EH (cell line): ENCODE results near the gene STOML1.
A peak's percentile ranks its signal among the peaks of the same experiment; 100 is the strongest.

Source experiments
- DNase-seq: peaks from one replicate; pipeline ENCODE4 v3.0.0-alpha.2; 2015; ENCODE audit warnings: low read depth

Gene STOML1

DNA sequence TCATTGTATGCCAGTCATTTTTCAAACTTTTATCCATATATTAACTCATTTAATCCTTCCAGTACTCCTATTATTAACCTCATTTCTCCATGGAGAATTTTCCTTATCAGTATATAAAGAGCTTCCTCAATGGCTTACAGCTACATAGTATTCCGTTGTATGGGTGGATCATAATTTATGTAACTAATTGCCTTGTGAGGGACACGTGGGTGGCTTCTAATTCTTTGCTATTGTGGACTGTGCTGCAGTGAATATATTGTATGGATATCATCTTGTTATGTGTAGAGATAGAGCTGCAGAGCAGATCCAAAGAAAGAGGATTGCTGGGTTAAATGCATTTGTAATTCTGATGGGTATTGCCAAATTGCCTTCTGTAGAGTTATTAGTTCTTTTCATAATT lies 27.6 kb upstream of the STOML1 start:
- no peak for DNase-seq

DNA sequence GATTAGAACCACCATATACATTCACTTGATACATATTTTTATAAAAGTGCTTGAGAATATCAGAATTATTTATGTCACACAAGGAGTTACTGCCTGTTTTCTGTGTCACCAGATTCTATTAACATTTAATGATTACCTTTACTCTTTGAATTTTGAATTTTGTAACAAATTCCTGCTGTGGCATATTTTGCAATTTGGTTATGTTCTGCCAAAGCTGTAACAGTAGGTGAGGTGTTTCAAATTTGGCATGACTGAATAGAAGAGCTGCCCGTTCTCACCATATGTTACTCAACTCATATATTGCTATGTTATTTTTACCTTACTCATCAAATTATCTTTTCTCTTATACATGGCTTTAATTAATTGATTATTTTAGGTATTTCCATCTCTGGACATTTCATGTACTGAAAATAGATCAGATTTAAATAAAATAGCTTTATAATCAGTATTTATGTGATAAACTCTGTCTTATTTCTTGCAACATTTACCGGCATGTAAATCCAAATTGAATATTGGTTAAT lies 21.3 kb upstream of the STOML1 start:
- DNase-seq: no peak

DNA sequence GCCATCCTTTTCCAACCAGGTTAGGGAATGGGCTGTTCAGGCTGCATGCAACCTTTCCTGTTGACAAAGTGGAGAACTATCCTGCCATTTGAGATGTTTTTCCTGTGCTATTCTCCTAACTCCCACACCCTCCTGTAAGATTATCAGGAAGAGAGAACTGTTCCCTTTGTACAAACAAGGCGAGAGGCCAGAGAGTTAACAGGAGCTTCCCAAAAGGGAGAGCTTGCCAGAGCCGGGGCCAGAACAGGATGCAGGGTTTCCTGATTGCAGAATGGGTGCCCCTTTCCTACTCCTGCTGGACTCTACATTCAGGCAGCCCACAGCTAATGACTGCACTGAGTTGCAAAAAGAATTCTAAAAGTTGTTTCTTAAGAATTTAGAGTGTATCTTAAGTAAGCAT lies 19.5 kb upstream of the STOML1 start:
- peak; percentile 52 for DNase-seq

DNA sequence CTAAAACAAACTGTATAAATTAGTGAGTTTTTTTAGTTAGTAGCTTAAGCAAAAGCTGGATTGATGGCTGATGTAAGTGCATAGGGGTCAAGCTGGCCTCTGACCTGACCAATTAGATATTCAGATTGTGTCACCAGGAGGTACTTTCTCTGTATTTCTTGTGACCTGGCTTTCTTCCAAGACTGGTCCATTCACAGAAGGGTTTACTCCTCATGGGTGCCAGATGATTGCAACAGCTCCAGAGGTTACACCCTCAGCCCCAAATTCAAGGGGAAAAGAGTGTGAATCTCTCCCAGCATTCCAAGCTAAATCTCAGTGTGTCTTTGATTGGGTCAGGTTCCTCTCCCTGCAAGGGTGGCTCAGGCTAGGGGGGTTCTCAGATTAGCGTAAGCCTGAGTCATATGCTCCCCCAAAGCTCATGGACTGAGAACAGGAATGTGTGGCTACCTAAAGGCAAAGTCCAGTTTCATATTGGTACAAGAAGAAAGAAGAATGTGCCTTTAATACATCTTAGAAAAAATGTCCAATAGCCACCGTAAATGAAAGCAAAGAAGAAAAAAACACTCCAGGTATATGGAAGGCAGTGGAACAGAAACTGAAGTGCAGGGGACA lies 18.9 kb upstream of the STOML1 start:
- DNase-seq: peak; percentile 40

DNA sequence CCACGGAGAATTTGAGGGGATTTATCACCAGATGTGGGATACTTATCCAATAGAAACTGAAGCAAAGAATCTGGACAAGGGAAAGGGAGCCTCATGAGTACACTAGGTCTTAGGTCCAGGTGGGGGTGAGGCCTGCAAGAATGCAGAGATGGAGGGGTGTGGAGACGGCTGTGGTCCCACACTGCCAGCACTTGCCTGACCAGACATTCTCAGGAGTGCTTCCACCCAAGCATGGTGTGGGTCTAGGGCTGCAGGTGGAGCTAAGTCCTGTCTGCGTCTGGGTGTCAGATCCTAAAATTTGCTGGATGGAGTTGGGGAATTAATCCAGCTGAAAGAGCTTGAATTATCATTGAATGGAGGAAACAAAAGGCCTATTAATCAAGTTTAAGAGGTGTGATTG lies 16.8 kb upstream of the STOML1 start:
- no peak for DNase-seq

DNA sequence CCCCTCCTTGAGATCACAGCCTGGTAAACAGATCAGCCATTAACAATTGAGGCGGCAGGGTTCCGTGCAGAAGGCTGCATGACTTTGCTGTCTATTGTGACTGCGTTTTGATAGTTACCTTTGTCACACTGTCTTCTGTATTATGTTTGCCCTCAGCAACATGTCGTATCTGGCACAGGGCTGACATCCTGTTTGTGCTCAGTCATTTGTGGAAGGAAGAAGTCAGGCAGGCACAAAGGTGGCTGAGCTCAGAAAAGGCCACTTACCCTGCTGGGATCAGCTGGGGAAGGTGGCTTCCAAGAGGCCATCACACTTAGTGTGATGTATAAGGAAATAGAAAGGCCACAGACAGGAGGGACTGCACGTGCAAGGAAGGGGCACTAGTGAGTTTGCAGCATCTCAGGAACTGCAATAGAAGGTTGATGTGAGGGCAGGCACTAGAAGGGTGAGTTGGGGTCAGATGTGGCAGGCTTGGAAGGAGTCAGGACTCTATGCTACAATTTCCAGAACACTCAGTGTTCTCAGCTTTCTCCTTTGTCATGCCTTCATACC lies 15.8 kb upstream of the STOML1 start:
- DNase-seq: no peak

DNA sequence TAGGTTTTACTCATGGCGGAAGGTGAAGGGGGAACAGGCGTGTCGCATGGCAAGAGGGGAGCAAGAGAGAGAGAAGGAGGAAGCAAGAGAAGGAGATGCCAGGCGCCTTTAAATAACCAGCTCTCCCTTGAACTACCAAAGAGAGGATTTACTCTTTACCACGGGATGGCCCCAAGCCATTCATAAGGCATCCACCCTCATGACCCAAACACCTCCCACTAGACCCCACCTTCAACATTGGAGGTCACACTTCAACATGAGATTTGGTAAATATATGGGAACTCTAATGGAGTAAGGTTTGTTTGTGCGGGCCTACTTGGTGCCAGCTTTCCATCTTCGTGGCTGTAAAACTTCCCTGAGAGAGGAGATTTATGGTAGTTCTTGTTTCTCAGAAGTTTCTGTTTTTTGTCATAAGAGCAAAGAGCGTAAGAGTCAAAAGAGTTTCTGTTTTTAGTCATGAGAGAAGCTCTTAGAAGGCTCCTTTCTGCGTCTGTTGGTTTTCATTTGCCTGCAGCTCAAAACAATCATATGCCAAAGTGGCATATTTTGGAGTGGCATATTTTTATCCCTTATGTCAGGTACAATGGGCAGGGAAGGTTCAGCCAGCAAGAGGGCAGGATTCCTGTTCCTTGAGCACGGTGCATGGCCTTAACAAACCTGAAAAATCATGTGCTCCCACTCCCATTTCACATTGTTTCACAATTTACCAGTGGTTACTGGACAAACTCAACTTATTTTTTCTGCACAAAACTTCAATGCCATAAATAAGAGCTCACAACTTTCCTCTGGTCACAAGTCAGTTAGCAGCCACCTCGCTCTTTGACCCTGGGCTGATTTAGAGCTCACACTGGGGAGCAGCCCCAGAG lies 14.9 kb upstream of the STOML1 start:
- DNase-seq: no peak

DNA sequence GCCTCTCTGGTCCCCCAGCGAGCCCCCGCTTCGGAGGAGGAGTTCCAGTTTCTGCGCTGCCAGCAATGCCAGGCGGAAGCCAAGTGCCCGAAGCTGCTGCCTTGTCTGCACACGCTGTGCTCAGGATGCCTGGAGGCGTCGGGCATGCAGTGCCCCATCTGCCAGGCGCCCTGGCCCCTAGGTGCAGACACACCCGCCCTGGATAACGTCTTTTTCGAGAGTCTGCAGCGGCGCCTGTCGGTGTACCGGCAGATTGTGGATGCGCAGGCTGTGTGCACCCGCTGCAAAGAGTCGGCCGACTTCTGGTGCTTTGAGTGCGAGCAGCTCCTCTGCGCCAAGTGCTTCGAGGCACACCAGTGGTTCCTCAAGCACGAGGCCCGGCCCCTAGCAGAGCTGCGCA lies 5.9 kb upstream of the STOML1 start:
- no peak for DNase-seq

DNA sequence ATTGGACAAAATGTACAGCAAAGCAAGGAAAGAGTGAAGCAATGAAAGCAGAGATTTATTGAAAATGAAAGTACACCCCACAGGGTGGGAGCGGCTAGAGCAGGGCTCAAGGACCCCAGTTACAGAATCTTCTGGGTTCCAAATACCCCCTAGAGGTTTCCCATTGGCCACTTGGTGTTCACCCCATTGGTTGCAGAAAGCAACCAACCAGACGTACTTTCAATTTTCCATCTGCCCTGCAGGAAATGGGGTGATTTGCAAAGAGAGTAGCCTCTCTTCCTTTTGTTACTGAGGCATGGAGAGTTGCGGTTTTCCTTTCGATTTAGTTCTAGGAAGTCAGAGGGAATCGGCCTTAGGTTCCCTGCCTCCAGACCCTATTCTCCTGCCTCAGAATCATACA lies 4.8 kb upstream of the STOML1 start:
- DNase-seq: peak; percentile 71

DNA sequence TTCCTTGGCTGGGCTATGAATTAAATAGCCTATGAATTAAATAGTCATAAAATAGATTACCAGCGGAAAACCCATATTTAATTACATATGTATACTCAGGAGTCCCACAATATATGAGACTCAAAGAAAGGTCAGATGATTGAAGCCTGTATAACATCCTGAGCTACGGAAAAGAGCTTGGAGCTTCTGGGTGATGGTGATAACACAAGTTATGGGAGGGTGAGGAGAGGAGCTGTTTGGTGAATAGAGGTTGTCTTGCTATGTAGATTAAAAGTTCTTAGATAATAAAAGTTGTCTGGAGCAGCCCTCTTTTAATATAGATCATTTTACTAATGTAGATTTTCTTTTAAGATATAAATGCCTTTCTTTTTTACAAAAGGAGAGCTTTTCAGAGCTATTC lies 4.2 kb upstream of the STOML1 start:
- no peak for DNase-seq

DNA sequence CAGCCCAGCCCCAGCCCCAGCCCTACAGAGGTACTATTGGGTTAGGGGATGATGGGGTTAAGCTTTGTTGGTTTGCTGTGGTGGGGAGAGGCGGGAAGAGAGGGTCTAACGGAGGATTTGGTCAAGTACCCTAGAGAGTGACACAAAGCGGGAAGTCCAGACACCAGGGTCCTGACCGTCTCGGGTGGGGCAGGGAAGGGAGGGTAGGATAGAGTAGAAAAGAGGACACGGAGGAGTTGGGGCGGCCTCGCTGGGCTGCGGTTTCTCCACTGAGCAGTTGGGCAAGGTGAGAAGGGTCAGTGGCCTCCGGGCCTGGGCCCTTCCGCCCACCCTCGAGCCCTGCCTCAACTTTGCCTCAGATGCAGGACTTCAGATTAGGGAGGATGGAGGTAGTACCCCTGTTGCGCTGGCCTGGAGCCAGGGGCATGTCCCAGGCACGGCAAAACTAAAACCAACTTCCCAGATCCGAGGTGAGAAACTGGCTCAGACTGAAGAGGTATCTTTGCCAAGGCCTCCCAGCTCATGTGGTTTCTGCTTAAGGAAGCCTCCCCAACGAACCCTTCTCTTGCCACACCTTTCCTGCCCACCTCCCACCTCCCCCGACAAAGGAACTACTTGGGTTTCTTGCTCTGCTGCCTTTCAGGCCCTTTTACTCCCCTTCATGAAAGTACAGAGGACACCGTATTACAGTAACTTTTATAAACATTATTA lies 3.0 kb upstream of the STOML1 start:
- DNase-seq: peak; percentile 26

DNA sequence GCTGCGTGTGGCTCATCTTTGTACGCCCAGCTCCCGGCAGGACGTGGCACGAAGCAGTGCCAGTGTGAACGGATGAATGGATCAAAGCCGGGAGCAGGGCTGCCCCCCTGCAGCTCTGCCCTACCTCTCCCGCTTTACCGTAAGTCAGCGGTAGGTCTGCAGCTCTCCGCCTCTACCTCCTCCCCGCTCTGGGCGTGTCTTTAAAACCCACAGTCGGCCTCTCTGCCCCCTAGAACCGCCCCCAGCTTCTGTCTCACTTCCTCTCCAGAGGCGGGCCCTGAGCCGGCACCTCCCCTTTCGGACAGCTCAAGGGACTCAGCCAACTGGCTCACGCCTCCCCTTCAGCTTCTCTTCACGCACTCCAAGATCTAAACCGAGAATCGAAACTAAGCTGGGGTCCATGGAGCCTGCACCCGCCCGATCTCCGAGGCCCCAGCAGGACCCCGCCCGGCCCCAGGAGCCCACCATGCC lies 2.4 kb upstream of the STOML1 start, which contains the start of gene PML:
PML (plus strand) TSS at position 304 of the 471 bp plus-strand sequence; CDS start at position 401, 97 bp downstream.
- DNase-seq: peak; percentile 97

DNA sequence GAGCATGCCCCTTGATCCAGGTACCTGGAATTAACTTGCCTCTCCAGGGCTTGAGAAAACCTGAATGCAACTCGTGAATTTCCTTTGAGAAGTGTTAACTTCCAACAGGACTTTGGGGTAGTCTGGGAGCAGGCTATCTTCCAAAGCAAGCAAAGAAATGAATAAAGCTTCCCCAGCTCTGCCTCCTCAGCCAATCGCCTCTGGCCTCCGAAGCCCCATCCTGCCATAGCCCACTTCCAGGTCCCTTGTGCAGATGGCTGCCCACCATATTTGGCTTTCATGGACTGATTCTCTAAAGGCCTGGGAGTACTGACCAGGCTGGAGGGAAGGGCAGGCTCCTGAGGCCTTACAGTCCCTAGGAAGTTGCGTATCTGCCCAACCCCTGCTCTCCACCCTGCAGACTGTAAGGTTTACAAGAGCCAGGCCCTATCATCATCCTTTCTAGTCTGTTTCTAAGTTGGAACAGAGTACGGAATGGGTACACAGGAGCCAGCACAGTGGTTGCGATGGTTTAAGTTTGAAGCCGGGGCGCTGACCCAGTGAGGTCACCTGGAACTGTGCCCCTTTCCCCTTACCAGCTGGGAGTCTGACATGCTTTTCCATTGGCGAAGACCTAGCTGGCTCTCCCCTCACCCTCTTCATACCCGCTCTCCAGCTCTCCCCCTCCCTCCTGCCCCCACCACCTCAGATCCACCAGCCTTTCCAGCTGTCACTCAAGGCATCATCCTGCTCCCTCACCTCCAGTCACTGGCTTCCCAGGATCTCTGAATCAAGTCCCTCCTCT lies 1.3 kb upstream of the STOML1 start:
- DNase-seq: no peak

DNA sequence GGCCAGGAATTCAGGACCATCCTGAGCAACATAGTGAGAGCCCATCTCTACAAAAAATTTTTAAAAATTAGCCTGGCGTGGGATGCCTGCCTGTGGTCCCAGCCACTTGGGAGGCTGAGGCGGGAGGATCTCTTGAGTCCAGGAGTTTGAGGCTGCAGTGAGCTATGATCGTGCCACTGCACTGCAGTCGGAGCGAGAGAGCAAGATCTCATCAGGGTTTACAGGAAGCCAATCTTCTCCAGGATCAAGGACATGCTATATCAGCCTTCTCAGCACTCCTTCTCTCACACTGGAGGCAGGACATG lies 451 bp upstream of the STOML1 start:
- no peak for DNase-seq

DNA sequence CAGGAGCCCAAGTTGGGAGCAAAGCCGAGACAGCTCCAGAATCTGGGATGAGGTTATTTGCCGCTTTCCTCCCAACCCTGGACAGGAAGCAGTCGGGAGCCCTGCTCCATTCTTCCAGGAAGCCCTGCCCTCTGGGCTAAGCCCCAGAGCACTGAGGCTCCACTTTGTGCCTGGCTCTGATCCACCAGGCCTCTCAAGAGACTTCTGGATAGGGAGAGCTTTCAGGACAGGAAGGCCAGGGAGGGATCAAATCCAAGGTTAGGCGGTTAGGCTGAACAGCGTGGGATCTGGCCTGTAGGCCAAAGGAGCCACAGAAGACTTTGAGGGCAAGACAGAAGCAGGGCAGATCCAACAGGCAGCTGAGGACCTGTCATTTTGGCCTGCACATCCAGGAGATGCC lies 835 bp downstream of the STOML1 start:
- DNase-seq: peak; percentile 56

DNA sequence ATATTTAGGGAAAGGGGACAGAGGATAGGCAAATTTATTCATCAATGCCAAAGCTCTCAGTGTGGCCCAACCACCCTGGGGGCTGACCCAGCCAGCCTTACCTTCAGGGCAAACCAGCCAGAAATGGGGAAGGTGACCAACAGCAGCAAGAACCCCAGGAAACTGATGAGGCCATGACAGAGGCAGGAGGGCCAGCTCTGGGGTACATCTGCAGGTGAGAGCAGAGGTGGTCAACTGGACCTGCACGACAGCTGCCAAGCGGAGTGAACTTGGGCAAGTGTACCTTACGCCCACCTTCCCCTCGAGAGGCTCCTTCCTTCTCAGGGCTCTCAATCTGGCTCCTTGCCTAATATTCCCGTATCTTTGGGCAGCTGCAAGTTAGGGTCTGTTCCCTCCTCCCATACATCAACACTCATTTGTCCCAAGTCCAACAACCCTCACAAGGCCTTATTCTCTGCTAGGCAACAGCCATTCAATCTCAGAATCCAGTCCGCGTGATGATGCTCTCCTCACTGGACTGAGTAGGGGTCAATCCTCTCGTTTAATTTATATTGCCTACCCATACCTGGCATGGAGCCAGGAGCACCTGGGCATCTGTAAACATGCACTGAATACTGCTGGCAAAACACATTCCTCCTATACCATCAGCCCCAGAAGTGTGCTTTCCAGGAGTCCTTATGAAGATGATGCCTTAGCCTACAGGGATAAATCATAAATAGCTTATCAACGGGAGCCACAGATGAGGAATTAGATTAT lies 1.7 kb downstream of the STOML1 start:
- DNase-seq: no peak

DNA sequence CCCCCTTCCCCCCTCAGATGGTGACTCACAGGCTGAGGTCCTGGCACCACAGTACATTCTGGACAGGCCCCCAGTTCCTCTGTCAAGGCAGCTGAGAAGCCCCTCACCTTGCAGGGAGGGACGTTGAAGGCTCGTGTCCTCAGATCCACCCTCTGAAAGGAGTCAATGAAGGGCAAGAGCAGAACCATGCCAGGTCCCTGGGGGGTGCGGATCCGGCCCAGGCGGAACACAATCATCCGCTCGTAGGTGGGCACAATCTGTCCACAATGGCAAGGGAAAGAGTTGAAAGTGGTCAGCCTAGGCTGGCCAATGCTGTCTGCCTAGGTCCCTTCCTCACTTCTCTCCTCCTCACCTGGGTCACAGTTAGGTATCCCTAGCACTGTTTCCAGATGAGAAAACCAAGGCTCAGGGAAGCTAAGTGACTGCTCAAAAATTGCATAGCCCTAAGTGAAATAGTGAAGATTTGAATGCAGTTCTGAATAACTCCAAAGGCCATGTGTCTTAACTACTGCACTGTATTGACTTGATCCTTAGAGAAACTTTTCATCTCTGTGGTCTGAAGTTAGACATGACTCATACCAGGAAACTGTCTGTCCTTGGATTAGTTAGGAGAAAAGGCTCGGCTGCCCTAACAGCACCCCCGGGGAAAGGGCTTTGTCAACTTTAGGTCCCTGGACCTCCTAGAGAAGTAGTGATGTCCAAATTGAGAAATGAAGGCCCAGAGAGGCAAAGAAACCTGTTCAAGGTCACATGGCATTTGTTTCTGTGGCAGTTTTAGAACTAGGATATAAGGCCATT lies 2.9 kb downstream of the STOML1 start:
- DNase-seq: peak; percentile 88

DNA sequence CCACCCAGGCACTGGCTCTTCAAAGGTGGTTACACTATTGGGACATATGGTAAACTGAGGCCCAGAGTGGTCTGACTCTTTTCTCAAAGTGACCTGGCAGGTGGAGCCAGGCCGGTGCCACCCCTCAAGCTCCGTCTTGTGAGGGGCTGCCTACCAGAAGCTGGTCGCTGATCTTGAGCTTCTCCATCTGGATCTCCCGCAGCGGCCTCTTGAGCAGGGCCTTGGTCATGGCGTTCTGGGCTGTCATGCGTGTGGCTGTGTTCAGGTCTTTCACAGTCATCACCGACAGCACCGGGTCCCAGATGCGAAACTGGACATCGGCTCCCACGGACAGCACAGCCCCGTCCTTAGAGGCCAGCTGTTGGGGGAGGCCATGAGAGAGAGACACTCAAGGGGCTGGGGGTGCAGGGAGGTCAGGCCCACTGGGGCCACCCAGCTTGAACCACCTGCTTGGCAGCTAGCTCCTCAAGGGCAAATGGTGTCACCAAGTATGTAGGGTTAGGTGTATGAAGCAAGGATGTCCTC lies 3.6 kb downstream of the STOML1 start:
- DNase-seq: no peak

DNA sequence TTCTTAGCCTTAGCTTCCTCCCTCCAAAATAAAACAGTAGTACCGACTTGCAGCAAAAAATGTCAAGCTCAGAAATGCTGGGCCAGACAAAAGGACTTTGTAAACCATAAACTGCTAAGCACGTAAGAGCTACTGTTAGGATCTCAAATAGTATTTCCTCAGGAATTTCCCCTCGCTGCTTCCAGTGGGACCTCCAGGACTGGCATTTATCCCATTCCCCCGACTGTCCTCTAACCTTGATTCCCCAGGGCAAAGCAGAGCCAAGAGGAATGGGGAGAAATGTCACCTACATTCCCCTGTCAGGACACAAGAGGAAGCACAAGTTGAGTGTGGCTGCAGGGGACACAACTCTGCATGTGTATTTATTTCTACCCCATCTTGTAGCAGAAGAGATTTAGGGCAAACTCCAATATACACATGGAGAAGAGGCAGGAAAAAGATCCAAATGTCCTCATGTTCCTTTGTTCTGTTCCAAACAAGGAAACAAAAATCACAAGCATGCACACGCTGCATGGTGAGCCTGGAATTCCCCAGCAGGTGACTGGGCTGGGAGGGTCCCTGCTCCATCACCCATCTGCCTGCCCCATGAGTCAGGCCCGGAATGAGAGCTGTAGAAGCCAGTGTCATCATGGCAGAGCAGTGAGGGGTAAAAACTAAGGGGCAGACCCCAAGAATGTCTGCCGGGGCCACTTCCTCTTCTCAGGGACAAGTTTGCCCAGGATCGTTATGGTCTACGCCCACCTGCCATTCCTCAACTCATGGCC lies 4.2 kb downstream of the STOML1 start:
- DNase-seq: peak; percentile 36
